GM19328 (cell line): ENCODE data around the gene EGFL8.

Source experiments
- ATAC-seq: cut with Tn5 transposase; IDR thresholded peaks from one replicate; pipeline ENCODE4 v1.9.1; 2021; ENCODE audit warnings: mild to moderate bottlenecking, moderate library complexity; ENCODE audit not compliant: unreplicated experiment

EGFL8 gene

GRCh38 chr6:32146287-32146686 is 18.1 kb upstream of the EGFL8 start:
- ATAC-seq, result no peak

- no peak for ATAC-seq
Measured at GRCh38 chr6:32146687-32147086, 17.7 kb upstream of the EGFL8 start.

GRCh38 chr6:32147401-32148132 is 16.8 kb upstream of the EGFL8 start:
- ATAC-seq, result no peak

GRCh38 chr6:32148289-32149091 is 15.9 kb upstream of the EGFL8 start:
- ATAC-seq, result no peak

GRCh38 chr6:32149092-32149755 is 15.2 kb upstream of the EGFL8 start:
- no peak for ATAC-seq

- ATAC-seq, result no peak
Measured at GRCh38 chr6:32149932-32150870, 14.2 kb upstream of the EGFL8 start.

- no peak for ATAC-seq
Measured at GRCh38 chr6:32151181-32151862, 13.1 kb upstream of the EGFL8 start.

- ATAC-seq, result no peak
Measured at GRCh38 chr6:32151863-32152768, 12.3 kb upstream of the EGFL8 start, which contains the start of gene PRRT1. Gene PRRT1 (minus strand): TSS chr6:32151939. CDS start chr6:32151827, 112 bp downstream.

- ATAC-seq, result no peak
Measured at GRCh38 chr6:32152769-32153563, 11.4 kb upstream of the EGFL8 start.

- ATAC-seq, result no peak
Measured at GRCh38 chr6:32153564-32154513, 10.6 kb upstream of the EGFL8 start, which contains the start of gene PPT2. Gene PPT2 (plus strand): TSS chr6:32154141. CDS start chr6:32154595, 454 bp downstream.

- no peak for ATAC-seq
Measured at GRCh38 chr6:32154514-32155161, 9.8 kb upstream of the EGFL8 start.

- no peak for ATAC-seq
Measured at GRCh38 chr6:32156891-32157290, 7.5 kb upstream of the EGFL8 start.

- no peak for ATAC-seq
Measured at GRCh38 chr6:32158052-32158451, 6.3 kb upstream of the EGFL8 start.

GRCh38 chr6:32163559-32164258 is 686 bp upstream of the EGFL8 start:
- ATAC-seq, result no peak

GRCh38 chr6:32166411-32167061 is 2.1 kb downstream of the EGFL8 start:
- no peak for ATAC-seq
